ENCODE results near the gene ZNF226.

GRCh38 chr19:44156475-44156874 lies 8.4 kb upstream of the ZNF226 start:
- no peak for TF ChIP-seq CTCF (conservative IDR thresholded peaks at IDR 0.05 in 1 of 2, IDR thresholded peaks at IDR 0.05 in 1 of 2; ENCODE audit: extremely low read depth in 1 of 2, insufficient read depth in 1 of 2, low read depth in 1 of 2, low read length in 2 of 2)
- TF ChIP-seq EZH2 (IDR thresholded peaks at IDR 0.05; ENCODE audit: borderline replicate concordance, low read length), result no peak

All from mammary epithelial cell (primary cell).